ENCODE data around the gene TMCC2. TPM values are rescaled to one million over a fixed set of nuclear protein-coding genes. Genes with fewer than 3 reads are reported as not detected.
A peak's percentile ranks its signal among the peaks of the same experiment; 100 is the strongest.

TMCC2 gene
- total RNA-seq, 4 donors from 2014 or later = 3.1 to 8.9 (median 5.5) TPM

DNA sequence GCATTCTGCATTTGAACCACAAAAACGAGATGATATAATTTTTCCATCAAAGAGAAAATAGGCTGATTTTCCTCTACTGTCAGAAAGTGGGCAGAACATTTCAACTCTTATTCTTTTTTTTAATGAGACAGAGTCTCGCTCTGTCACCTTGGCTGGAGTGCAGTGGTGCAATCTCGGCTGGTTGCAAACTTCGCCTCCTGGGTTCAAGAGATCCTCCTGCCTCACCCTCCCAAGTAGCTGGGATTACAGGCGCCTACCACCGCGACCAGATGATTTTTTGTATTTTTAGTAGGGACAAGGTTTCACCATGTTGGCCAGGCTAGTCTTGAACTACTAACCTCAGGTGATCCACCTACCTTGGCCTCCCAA, 27.8 kb upstream of the TMCC2 start:
- no peak for TF ChIP-seq POLR2AphosphoS5 (IDR thresholded peaks at IDR 0.05)
- TF ChIP-seq POLR2A (IDR thresholded peaks at IDR 0.05) = no peak
- TF ChIP-seq EP300 (IDR thresholded peaks at IDR 0.05) = no peak
- no peak for TF ChIP-seq CTCF (IDR thresholded peaks at IDR 0.05)
- 73 to 83% methylated on average over 3 to 6 of the region's 7 CpGs for WGBS, 2 donors (ENCODE audit: low coverage in 1 of 2)
- ATAC-seq = no peak
- Histone ChIP-seq H3K4me1 (peaks cover 0 to 25% (median 0%) of the 10 kb centered on the region in 3 donors), H3K27ac (no peak overlapping the region), H3K27me3 (no peaks in the 10 kb centered on the region), H3K4me3 (no peak overlapping the region), H3K9me3 (no peaks in the 10 kb centered on the region), H3K36me3 (no peaks in the 10 kb centered on the region)

DNA sequence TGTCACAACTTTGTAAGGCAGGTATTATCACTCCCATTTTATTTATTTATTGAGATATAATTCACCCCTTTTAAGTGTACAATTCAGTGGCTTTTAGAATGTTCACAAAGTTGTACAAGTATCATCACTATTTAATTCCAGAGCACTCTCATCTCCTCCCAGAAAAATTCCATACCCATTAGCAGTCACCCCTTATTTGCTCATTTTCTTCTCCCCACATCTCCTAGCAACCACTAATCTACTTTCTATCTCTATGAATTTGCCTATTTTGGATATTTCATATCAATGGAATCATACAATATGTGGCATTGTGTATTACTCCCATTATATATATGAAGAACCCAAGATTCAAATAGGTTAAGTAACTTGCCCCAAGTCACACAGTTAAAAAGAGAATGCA, 23.2 kb upstream of the TMCC2 start:
- Histone ChIP-seq H3K9me3 (no peaks in the 10 kb centered on the region), H3K36me3 (no peaks in the 10 kb centered on the region), H3K4me1 (peaks cover 0 to 33% (median 0%) of the 10 kb centered on the region in 3 donors), H3K27me3 (no peaks in the 10 kb centered on the region), H3K27ac (no peak overlapping the region), H3K4me3 (no peak overlapping the region)
- TF ChIP-seq CTCF (IDR thresholded peaks at IDR 0.05) (no peak), EP300 (IDR thresholded peaks at IDR 0.05) (no peak), POLR2A (IDR thresholded peaks at IDR 0.05) (no peak)
- no peak for ATAC-seq

GRCh38 chr1:205205055-205205454, 22.7 kb upstream of the TMCC2 start:
- ATAC-seq = no peak
- TF ChIP-seq CTCF (IDR thresholded peaks at IDR 0.05) (no peak), POLR2A (IDR thresholded peaks at IDR 0.05) (no peak), EP300 (IDR thresholded peaks at IDR 0.05) (no peak)
- Histone ChIP-seq H3K36me3 (no peaks in the 10 kb centered on the region), H3K27me3 (no peaks in the 10 kb centered on the region), H3K9me3 (no peaks in the 10 kb centered on the region), H3K4me3 (no peak overlapping the region), H3K4me1 (peaks cover 0 to 38% (median 3%) of the 10 kb centered on the region in 3 donors), H3K27ac (no peak overlapping the region)

GRCh38 chr1:205208811-205209210, 18.9 kb upstream of the TMCC2 start:
- 90 to 100% methylated on average over 2 to 3 of the region's 3 CpGs for WGBS, 2 donors (ENCODE audit: low coverage in 1 of 2)
- H3K27ac ChIP-seq = no peak overlapping the region

GRCh38 chr1:205210756-205211168, 17.0 kb upstream of the TMCC2 start:
- no peak for TF ChIP-seq EP300 (IDR thresholded peaks at IDR 0.05)
- TF ChIP-seq POLR2AphosphoS5 (IDR thresholded peaks at IDR 0.05) = no peak
- no peak for TF ChIP-seq CTCF (IDR thresholded peaks at IDR 0.05)
- TF ChIP-seq POLR2A (IDR thresholded peaks at IDR 0.05) = no peak
- no peak for ATAC-seq
- H3K27me3 ChIP-seq = no peaks in the 10 kb centered on the region
- no peaks in the 10 kb centered on the region for H3K9me3 ChIP-seq
- 0 to 1% methylated on average over 3 to 18 of the region's 31 CpGs for WGBS, 2 donors (ENCODE audit: low coverage in 1 of 2)
- no peaks in the 10 kb centered on the region for H3K36me3 ChIP-seq
- peaks cover 0 to 26% (median 3%) of the 10 kb centered on the region in 3 donors for H3K4me1 ChIP-seq
- H3K27ac ChIP-seq = peak overlapping the region; percentile 77 to 96 (median 92)
- peak overlapping the region; percentile 53 to 88 for H3K4me3 ChIP-seq

More at GRCh38 chr1:205208811-205209210, 18.9 kb upstream of the TMCC2 start:
- Histone ChIP-seq H3K4me3 (no peak overlapping the region), H3K4me1 (peaks cover 0 to 45% (median 3%) of the 10 kb centered on the region in 3 donors), H3K27me3 (no peaks in the 10 kb centered on the region), H3K9me3 (no peaks in the 10 kb centered on the region), H3K36me3 (no peaks in the 10 kb centered on the region)
- ATAC-seq = no peak
- TF ChIP-seq POLR2AphosphoS5 (IDR thresholded peaks at IDR 0.05) (no peak), CTCF (IDR thresholded peaks at IDR 0.05) (no peak), POLR2A (IDR thresholded peaks at IDR 0.05) (no peak)
